ENCODE data around the gene ERAL1.
"Not testable (repeated sequence)": the region's sequence is repeated elsewhere in the genome, so short reads cannot be mapped to it uniquely, and the experiment has no call there.

Gene ERAL1

DNA sequence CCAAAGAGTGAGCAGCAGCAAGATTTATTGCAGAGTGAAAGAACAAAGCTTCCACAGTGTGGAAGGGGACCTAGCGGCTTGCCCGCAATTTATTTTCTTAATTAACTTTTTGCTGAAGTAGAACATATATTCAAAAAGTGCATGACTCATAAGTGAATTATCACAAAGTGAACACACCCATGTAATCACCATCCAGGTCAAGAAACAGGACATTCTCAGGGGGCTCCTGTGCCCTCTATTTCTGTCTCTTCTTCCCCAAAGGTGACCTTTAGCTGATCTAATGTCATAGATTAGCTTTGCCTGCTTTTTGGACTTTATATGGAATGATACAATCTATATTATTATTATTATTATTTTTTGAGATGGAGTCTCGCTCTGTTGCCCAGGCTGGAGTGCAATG lies 19.9 kb downstream of the ERAL1 start:
- no peak overlapping the region for H3K4me2 ChIP-seq (ENCODE audit: insufficient read depth, low read length, poor library complexity, severe bottlenecking)
- no peak overlapping the region for H3K4ac ChIP-seq (ENCODE audit: low read length)
- no peaks in the 10 kb centered on the region for H3K27me3 ChIP-seq (ENCODE audit: control insufficient read depth in 3 of 3, insufficient read depth in 3 of 3, low read depth in 1 of 3, low read length in 3 of 3)
- H2AK5ac ChIP-seq (ENCODE audit: low read depth, low read length): no peak overlapping the region
- no peak overlapping the region for H3K27ac ChIP-seq (replicated peaks; ENCODE audit: low read length)
- no peak overlapping the region for H2BK15ac ChIP-seq (ENCODE audit: low read length)
- no peak overlapping the region for H3K4me3 ChIP-seq (ENCODE audit: low read length in 2 of 2)
- no peak overlapping the region for H3K14ac ChIP-seq (ENCODE audit: low read length)
- no peak overlapping the region for H3K23ac ChIP-seq (ENCODE audit: low read depth, low read length, poor library complexity)
- H4K91ac ChIP-seq (ENCODE audit: low read depth, low read length, poor library complexity): no peak overlapping the region
- peaks cover 7 to 19% of the 10 kb centered on the region in 2 donors for H3K36me3 ChIP-seq (replicated peaks in 1 of 2; ENCODE audit: control insufficient read depth in 2 of 2, insufficient read depth in 2 of 2, low read length in 2 of 2)
- no peak for DNase-seq (ENCODE audit: low spot score)
- no peak overlapping the region for H2BK120ac ChIP-seq (ENCODE audit: low read depth, low read length)
- H3K4me1 ChIP-seq (ENCODE audit: control insufficient read depth in 2 of 2, insufficient read depth in 1 of 2, low read depth in 1 of 2, low read length in 2 of 2): peaks cover 0 to 2% of the 10 kb centered on the region in 2 donors
- no peak overlapping the region for H4K8ac ChIP-seq (ENCODE audit: low read depth, low read length)
- no peak overlapping the region for H2BK5ac ChIP-seq (ENCODE audit: low read length)
- no peaks in the 10 kb centered on the region for H3K79me1 ChIP-seq (ENCODE audit: low read depth, low read length)
- no peak overlapping the region for H2BK12ac ChIP-seq (ENCODE audit: low read length)
- no CpG with 5 or more reads among the region's 3 CpGs for WGBS, 2 donors (ENCODE audit: extremely low coverage in 2 of 2, insufficient read length in 2 of 2, insufficient replicate concordance in 1 of 2)
- no peaks in the 10 kb centered on the region for H3K9me3 ChIP-seq (replicated peaks in 1 of 2; ENCODE audit: control insufficient read depth in 2 of 2, insufficient read depth in 1 of 2, low read depth in 1 of 2, low read length in 2 of 2)
- no peak overlapping the region for H3K18ac ChIP-seq (ENCODE audit: low read length)
- H2AFZ ChIP-seq (ENCODE audit: low read length): no peak overlapping the region
- H3K9ac ChIP-seq (ENCODE audit: low read depth, low read length, poor library complexity): no peak overlapping the region

DNA sequence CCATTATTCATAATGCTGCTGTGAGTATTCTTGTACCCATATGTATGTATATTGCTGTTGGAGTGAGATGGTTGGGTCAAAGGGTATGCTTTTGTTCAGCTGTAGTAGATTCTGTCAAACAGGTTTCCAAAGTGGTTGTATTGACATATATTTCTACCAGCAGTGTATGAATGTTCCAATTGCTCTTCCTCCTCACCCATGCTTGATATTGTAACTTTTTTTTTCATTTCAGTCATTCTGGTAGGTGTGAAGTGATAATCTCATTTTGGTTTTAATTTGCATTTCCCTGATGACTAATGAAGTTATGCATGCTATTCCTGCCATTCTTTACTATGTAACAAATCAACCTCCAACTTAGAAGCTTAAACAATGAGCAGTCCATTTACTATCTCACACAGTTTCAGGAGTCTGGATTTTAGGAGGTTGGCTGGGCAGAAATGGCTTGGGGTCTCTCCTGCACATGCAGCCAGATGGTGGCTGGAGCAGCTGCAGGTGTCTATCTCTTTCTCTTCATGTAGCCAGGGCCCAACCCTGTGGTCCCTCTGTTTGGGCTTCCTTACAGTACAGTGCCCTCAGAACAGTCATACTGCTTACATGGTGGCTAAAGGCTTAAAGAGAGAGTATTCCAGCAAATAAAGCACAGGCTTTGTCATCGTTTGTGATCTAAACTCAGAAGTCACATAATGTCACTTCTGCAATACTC lies 21.2 kb downstream of the ERAL1 start:
- no peak overlapping the region for H3K27ac ChIP-seq (replicated peaks; ENCODE audit: low read length)
- no peaks in the 10 kb centered on the region for H3K27me3 ChIP-seq (ENCODE audit: control insufficient read depth in 3 of 3, insufficient read depth in 3 of 3, low read depth in 1 of 3, low read length in 3 of 3)
- no peak overlapping the region for H3K18ac ChIP-seq (ENCODE audit: low read length)
- H3K9ac ChIP-seq (ENCODE audit: low read depth, low read length, poor library complexity): no peak overlapping the region
- H3K14ac ChIP-seq (ENCODE audit: low read length): no peak overlapping the region
- H2BK5ac ChIP-seq (ENCODE audit: low read length): no peak overlapping the region
- H2AFZ ChIP-seq (ENCODE audit: low read length): no peak overlapping the region
- no peak overlapping the region for H2BK120ac ChIP-seq (ENCODE audit: low read depth, low read length)
- no peak overlapping the region for H2BK15ac ChIP-seq (ENCODE audit: low read length)
- H2AK5ac ChIP-seq (ENCODE audit: low read depth, low read length): no peak overlapping the region
- H3K4me3 ChIP-seq (ENCODE audit: low read length in 2 of 2): no peak overlapping the region
- peaks cover 0 to 2% of the 10 kb centered on the region in 2 donors for H3K4me1 ChIP-seq (ENCODE audit: control insufficient read depth in 2 of 2, insufficient read depth in 1 of 2, low read depth in 1 of 2, low read length in 2 of 2)
- no peak overlapping the region for H2BK12ac ChIP-seq (ENCODE audit: low read length)
- H4K91ac ChIP-seq (ENCODE audit: low read depth, low read length, poor library complexity): no peak overlapping the region
- H3K4ac ChIP-seq (ENCODE audit: low read length): no peak overlapping the region
- H3K9me3 ChIP-seq (replicated peaks in 1 of 2; ENCODE audit: control insufficient read depth in 2 of 2, insufficient read depth in 1 of 2, low read depth in 1 of 2, low read length in 2 of 2): no peaks in the 10 kb centered on the region
- DNase-seq (ENCODE audit: low spot score): no peak
- H3K36me3 ChIP-seq (replicated peaks in 1 of 2; ENCODE audit: control insufficient read depth in 2 of 2, insufficient read depth in 2 of 2, low read length in 2 of 2): peaks cover 20 to 31% of the 10 kb centered on the region in 2 donors
- H4K8ac ChIP-seq (ENCODE audit: low read depth, low read length): no peak overlapping the region
- no peaks in the 10 kb centered on the region for H3K79me1 ChIP-seq (ENCODE audit: low read depth, low read length)
- WGBS, 2 donors (ENCODE audit: extremely low coverage in 2 of 2, insufficient read length in 2 of 2, insufficient replicate concordance in 1 of 2): no CpG with 5 or more reads among the region's 1 CpG
- no peak overlapping the region for H3K23ac ChIP-seq (ENCODE audit: low read depth, low read length, poor library complexity)
- H3K4me2 ChIP-seq (ENCODE audit: insufficient read depth, low read length, poor library complexity, severe bottlenecking): no peak overlapping the region

DNA sequence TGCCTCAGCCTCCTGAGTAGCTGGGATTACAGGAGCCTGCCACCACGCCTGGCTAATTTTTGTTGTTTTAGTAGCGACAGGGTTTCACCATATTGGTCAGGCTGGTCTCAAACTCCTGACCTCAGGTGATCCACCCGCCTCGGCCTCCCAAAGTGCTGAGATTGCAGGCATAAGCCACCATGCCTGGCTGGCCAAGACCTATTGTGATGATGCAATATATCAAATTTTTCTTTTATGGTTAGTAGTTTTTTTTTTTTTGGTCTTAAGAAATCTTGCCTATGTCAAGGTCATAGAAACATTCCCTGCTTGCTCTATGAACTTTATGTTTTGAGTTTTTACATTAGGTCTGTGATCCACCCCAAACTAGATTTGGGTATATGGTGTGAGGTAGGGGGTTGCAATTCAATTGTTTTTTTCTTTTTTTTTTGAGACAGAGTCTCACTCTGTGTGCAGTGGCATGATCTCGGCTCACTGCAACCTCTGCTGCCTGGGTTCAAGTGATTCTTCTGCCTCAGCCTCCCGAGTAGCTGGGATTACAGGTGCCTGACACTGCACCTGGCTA lies 22.4 kb downstream of the ERAL1 start:
- not testable (repeated sequence) for H2AK5ac ChIP-seq (ENCODE audit: low read depth, low read length); H3K4me1 ChIP-seq (ENCODE audit: control insufficient read depth in 2 of 2, insufficient read depth in 1 of 2, low read depth in 1 of 2, low read length in 2 of 2); H3K4ac ChIP-seq (ENCODE audit: low read length); H3K79me1 ChIP-seq (ENCODE audit: low read depth, low read length); H3K27ac ChIP-seq (replicated peaks; ENCODE audit: low read length); H2BK15ac ChIP-seq (ENCODE audit: low read length); H3K23ac ChIP-seq (ENCODE audit: low read depth, low read length, poor library complexity); H3K4me3 ChIP-seq (ENCODE audit: low read length in 2 of 2); H4K8ac ChIP-seq (ENCODE audit: low read depth, low read length); H3K4me2 ChIP-seq (ENCODE audit: insufficient read depth, low read length, poor library complexity, severe bottlenecking); H2AFZ ChIP-seq (ENCODE audit: low read length); H4K91ac ChIP-seq (ENCODE audit: low read depth, low read length, poor library complexity); H2BK120ac ChIP-seq (ENCODE audit: low read depth, low read length); H2BK12ac ChIP-seq (ENCODE audit: low read length); H3K9ac ChIP-seq (ENCODE audit: low read depth, low read length, poor library complexity); H3K9me3 ChIP-seq (replicated peaks in 1 of 2; ENCODE audit: control insufficient read depth in 2 of 2, insufficient read depth in 1 of 2, low read depth in 1 of 2, low read length in 2 of 2); H3K27me3 ChIP-seq (ENCODE audit: control insufficient read depth in 3 of 3, insufficient read depth in 3 of 3, low read depth in 1 of 3, low read length in 3 of 3); H2BK5ac ChIP-seq (ENCODE audit: low read length); H3K18ac ChIP-seq (ENCODE audit: low read length); H3K14ac ChIP-seq (ENCODE audit: low read length); DNase-seq (ENCODE audit: low spot score)
- WGBS, 2 donors (ENCODE audit: extremely low coverage in 2 of 2, insufficient read length in 2 of 2, insufficient replicate concordance in 1 of 2): no CpG with 5 or more reads among the region's 6 CpGs
- H3K36me3 ChIP-seq (replicated peaks in 1 of 2; ENCODE audit: control insufficient read depth in 2 of 2, insufficient read depth in 2 of 2, low read length in 2 of 2): peaks cover 31 to 43% of the 10 kb centered on the region in 2 donors

DNA sequence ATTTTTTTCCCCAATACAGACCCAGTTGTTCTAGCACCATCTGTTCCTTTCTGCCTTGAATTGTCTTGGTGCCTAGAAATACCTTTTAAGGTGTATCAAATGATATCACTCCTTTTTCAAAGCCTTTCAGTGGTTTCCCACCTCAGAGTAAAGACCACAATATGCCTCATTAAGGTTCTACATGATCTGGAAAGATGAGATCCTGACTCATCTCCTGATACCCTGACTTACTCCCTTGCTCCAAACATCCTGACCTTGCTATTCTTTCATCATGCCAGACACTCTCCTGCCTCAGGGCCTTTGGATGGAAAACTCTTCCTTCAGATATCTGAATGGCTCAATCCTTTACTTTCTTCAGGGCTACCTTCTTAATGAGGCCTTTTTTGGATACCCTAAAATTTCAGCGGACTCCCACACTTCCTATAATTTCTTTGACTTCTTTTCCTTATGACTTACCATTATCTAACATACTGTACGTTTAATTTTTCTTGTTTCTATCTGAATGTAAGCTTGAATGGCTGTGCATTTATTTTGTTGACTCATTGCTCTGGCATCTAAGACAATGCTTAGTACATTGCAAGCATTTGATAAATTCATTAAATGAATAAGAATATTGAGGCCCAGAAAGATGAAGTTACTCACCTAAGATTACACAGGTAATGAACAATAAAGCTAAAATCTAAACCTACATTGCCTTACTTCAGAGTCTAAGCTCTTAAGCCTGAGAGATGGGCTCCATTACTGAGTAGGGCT lies 23.5 kb downstream of the ERAL1 start:
- DNase-seq (ENCODE audit: low spot score): no peak
- Histone ChIP-seq H3K36me3 (replicated peaks in 1 of 2; ENCODE audit: control insufficient read depth in 2 of 2, insufficient read depth in 2 of 2, low read length in 2 of 2) (peaks cover 40 to 54% of the 10 kb centered on the region in 2 donors), H3K18ac (ENCODE audit: low read length) (no peak overlapping the region), H4K91ac (ENCODE audit: low read depth, low read length, poor library complexity) (no peak overlapping the region), H2BK5ac (ENCODE audit: low read length) (no peak overlapping the region), H3K4ac (ENCODE audit: low read length) (no peak overlapping the region), H2AK5ac (ENCODE audit: low read depth, low read length) (no peak overlapping the region), H3K9ac (ENCODE audit: low read depth, low read length, poor library complexity) (no peak overlapping the region), H3K4me1 (ENCODE audit: control insufficient read depth in 2 of 2, insufficient read depth in 1 of 2, low read depth in 1 of 2, low read length in 2 of 2) (no peaks in the 10 kb centered on the region), H3K27ac (replicated peaks; ENCODE audit: low read length) (no peak overlapping the region), H2BK120ac (ENCODE audit: low read depth, low read length) (no peak overlapping the region), H4K8ac (ENCODE audit: low read depth, low read length) (no peak overlapping the region), H3K4me2 (ENCODE audit: insufficient read depth, low read length, poor library complexity, severe bottlenecking) (no peak overlapping the region), H3K27me3 (ENCODE audit: control insufficient read depth in 3 of 3, insufficient read depth in 3 of 3, low read depth in 1 of 3, low read length in 3 of 3) (no peaks in the 10 kb centered on the region), H2BK15ac (ENCODE audit: low read length) (no peak overlapping the region), H3K9me3 (replicated peaks in 1 of 2; ENCODE audit: control insufficient read depth in 2 of 2, insufficient read depth in 1 of 2, low read depth in 1 of 2, low read length in 2 of 2) (no peaks in the 10 kb centered on the region), H3K4me3 (ENCODE audit: low read length in 2 of 2) (no peak overlapping the region), H3K23ac (ENCODE audit: low read depth, low read length, poor library complexity) (no peak overlapping the region), H3K79me1 (ENCODE audit: low read depth, low read length) (no peaks in the 10 kb centered on the region), H2BK12ac (ENCODE audit: low read length) (no peak overlapping the region), H2AFZ (ENCODE audit: low read length) (no peak overlapping the region), H3K14ac (ENCODE audit: low read length) (no peak overlapping the region)
- no CpG with 5 or more reads among the region's 2 CpGs for WGBS, 2 donors (ENCODE audit: extremely low coverage in 2 of 2, insufficient read length in 2 of 2, insufficient replicate concordance in 1 of 2)
